AG08396 (cell line): ENCODE measurements around the gene ATG12.
"Not testable (repeated sequence)": the region's sequence is repeated elsewhere in the genome, so short reads cannot be mapped to it uniquely, and the experiment has no call there.

Experiments
- DNase-seq: peaks from one replicate; pipeline ENCODE4 v3.0.0; 2012; ENCODE audit warnings: low spot score, mixed read lengths

The ATG12 gene

DNA sequence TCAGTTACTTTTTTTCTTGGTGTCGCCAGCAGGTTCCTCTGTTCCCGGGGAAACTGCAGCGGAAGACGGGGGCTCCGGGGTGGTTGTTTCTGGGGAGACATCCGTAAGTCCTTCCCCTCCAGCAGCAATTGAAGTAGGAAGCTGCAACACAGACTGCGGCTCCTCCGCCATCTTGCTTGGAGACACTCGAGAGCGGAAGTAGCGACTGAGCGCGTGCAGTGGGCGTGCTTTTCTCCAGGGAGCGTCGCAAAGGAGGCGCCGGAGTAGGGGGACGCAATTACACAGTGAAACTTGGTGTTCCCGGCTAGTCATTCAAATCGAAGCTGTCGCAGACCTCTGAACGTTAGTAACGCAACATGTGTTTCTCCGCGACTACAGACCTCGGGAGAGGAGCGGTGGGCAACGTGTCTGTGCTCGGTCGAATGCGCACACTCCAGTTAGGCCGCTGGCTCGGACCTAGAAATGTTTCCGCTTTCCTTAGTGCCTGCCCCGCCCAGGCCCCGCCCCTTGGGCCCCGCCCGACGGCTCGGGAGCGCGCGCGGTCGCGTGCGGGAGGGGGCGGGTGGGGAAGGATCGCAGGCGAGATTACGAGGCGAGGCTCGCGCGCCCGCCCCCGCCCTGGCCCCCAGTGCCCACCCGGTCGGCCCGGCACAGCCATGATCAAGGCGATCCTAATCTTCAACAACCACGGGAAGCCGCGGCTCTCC is at the start of gene ATG12, which contains the start of gene AP3S1:
ATG12 (minus strand) TSS at position 184 of the 707 bp plus-strand sequence; CDS start at position 171, 13 bp downstream.
AP3S1 (plus strand) TSS at position 554 of the 707 bp plus-strand sequence; CDS start at position 657, 103 bp downstream.
- DNase-seq, result peak; percentile 93

- DNase-seq, result no peak
These were observed 46.7 kb upstream of the ATG12 start for GRCh38 chr5:115888027-115888426.

- not testable (repeated sequence) for DNase-seq
These were observed 43.8 kb upstream of the ATG12 start for GRCh38 chr5:115885208-115885607.

DNA sequence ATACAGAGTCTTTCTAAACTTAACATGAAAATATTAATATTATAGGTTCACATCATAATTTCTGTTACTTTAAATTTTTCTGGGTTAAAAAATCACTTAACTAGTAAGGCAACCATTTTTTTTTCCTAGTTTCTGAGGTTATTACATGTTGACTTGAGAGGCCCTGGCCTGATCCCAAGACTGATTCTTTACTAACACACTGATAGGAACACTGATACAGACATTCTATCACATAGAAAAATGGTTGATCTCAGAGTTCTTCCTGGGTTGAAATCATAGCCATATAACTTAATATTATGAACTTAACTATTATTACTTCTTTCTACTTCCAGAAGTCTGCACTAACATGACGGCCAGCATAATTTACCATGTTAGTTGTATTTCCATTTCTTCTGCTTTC is 43.3 kb upstream of the ATG12 start:
- DNase-seq, result no peak

DNA sequence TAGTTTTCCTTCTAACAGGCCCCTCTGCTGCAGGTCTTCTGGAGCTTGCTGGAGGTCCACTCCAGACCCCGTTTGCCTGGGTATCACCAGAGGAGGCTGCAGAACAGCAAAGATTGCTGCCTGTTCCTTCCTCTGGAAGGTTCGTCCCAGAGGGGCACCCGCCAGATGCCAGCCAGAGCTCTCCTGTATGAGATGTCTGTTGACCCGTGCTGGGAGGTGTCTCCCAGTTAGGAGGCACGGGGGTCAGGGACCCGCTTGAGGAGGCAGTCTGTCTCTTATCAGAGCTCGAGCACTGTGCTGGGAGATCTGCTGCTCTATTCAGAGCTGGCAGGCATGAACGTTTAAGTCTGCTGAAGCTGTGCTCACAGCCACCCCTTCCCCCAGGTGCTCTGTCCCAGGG is 41.1 kb upstream of the ATG12 start:
- not testable (repeated sequence) for DNase-seq

- DNase-seq, result not testable (repeated sequence)
These were observed 36.0 kb upstream of the ATG12 start for GRCh38 chr5:115877342-115877741.

GRCh38 chr5:115875447-115875846 is 34.1 kb upstream of the ATG12 start:
- DNase-seq, result no peak

DNA sequence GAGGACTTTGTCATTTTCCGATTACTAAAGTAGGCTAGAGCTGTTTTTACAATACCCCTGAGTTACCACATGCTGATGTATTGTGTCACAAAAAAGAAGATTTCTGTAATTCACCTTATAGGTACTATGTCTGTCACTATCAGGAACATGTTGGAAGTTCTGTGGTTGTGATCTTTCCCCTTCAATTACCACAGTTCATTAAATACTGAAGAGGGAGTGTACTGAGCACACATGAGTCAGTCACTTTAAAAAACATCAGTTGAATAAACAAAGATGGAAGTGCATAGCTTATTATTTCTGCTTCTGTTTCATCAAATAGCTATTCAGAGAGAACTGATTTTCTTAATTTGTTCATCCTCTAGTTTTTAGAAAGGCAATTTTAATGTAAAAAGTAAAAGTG is 32.0 kb upstream of the ATG12 start:
- peak; percentile 12 for DNase-seq

DNA sequence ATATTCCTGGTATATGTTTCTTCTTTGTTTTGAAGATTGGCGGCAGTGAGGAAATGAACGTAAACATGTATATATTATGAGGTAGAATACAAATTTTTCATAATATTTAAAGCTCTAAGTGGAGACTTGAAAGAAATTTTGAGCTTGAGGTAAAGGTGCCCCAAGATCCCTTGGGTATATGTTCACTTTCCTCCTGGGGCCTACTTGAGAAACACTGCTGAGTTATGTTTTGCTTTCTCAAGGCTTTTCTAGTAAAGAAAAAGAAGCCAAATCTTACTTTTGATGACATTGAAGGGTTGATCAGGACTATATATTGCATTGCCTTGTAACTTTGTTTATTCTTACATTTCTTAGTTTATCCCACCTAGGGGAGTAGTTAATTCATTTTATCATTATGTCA is 31.1 kb upstream of the ATG12 start:
- no peak for DNase-seq

DNA sequence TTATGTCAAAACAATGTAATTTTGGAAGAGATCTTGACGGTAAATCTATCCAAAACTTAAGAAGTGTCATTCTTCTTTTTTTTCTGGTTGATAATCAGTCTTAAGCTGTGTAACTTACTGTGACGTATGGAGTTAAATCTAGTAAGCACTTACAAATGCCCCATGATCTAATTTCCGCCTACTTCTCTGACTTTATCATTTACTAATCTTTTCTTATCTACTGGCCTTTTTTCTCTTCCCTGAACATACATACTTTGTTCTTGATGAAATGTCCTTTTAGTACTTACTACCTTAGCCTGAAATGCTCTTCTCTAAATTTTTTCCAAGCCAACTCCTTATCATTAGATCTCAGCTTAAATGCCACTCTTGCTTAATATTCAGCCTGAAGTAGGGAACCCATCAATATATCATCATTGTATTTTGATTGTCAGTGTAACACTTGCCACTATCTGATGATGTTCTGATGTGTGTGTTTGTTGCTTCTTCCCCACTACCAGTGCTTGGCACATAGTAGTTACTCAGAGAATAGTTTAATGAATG is 28.0 kb upstream of the ATG12 start:
- no peak for DNase-seq

DNA sequence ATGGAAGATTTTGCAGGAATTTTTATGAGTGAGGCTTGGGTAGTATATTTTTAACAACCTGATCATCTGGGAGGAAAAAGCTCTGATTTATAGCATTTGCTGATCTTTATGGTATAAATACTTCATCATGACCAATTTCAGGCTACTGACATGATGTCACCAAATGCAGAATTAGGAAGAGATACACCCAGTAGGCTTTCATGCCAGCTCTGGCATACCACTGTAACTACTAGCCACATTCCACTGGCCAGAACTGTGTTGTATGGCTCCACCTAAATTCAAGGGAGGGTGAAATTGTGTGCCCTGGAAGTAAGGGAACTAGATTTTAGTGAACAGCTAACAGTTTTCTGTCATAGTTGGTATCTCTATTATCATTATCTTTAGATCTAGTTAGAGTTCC is 18.0 kb upstream of the ATG12 start:
- DNase-seq, result peak; percentile 21

DNA sequence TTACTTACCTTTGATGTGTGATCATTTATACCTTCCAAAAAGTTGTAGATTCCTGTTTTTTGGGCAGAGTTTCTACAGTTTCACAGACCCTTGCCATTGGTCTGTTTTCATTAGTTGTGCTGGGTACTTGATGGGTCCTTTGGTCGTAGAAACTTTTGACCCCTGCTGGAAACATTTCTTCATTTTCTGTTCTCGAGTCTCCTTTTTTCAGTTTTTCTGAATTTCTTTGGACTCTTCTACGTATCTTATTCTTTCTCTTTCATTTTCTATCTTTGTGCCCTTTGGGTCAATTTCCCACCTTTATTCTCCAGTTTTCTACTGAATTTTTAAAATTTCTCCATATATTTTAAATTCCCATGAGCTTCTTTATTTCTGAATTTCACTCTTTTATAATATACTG is 17.0 kb upstream of the ATG12 start:
- no peak for DNase-seq

GRCh38 chr5:115857626-115858349 is 16.4 kb upstream of the ATG12 start:
- DNase-seq, result no peak

GRCh38 chr5:115857057-115857479 is 15.7 kb upstream of the ATG12 start:
- no peak for DNase-seq

DNA sequence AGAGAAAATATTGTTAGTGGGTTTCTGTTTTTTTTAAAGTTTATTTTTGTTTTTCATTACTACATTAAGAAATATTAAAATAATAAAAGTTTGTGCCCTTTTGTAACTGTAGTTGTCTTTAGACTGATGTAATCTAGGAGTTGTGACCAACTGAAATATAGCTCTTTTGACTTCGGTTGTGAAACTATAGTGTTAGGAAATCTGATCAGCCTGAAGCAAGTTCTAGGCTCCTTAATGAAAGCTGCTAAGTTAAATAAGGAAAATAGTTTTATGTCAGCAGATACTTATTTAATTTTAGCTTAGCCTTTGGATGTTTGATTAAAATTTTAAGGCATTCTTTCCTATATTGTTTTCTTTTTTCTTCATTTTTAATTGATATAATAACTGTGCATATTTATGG is 14.6 kb upstream of the ATG12 start:
- DNase-seq, result no peak

GRCh38 chr5:115854139-115854538 is 12.8 kb upstream of the ATG12 start:
- DNase-seq, result no peak

- no peak for DNase-seq
These were observed 9.5 kb upstream of the ATG12 start for GRCh38 chr5:115850744-115851416.

- no peak for DNase-seq
These were observed 8.0 kb upstream of the ATG12 start for GRCh38 chr5:115849258-115849798.

GRCh38 chr5:115847290-115847689 is 5.9 kb upstream of the ATG12 start:
- no peak for DNase-seq

GRCh38 chr5:115844321-115844817 is 3.0 kb upstream of the ATG12 start:
- DNase-seq, result no peak

DNA sequence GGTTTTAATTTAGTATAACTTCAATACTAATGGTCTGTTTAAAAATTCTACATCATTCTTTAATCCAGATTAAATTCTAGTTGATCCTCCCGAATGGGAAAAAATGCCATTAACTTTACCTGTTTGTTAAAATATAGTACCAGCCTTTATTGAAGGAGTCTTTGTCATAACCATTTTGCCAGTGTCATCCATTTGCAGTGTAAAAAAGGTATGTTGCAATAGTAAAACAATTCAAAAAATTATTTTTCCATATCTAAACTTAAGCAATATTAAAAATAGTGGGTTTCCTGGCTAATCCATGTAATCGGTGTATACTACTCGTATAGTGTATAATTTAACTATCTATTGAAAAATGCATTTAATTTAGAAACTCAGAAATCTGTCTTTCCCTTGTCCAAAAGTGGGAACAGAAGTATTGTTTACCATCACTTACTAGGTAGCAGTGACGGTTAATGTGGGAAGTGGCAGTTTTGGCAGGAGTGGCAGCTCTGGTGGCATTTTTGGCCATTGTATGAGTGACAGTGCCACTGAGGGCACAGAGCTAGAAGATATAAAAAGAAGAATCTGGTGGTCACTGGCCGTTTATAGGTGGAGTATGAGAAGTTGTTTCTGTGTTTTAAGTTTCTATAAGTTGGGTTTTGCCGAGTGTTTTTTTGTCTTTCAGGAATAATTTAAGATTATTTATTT is 2.2 kb upstream of the ATG12 start:
- no peak for DNase-seq
